ENCODE data around the gene SLC44A3.
"Not testable (repeated sequence)": the region's sequence is repeated elsewhere in the genome, so short reads cannot be mapped to it uniquely, and the experiment has no call there.

The SLC44A3 gene

DNA sequence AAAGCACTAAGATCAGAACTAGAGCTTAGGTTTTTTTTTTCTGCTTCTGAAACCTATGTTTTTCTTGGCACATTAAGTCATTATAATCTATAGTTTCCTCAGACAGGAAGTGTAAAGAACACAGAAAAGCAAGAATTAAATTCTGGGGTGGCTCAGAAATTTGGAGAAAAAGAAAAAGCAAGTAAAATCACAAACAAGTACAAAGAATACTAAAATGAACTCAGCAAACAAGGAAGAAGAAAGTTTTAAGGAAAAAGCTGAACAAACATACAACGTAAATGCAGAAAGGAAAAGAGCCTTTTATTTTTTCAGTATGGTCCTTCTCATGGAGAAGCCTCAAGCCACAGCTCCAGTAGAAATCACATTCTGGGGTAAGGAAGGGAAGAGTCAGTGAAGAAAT, 115.3 kb downstream of the SLC44A3 start:
- no peak for DNase-seq (ENCODE audit: low read depth)

DNA sequence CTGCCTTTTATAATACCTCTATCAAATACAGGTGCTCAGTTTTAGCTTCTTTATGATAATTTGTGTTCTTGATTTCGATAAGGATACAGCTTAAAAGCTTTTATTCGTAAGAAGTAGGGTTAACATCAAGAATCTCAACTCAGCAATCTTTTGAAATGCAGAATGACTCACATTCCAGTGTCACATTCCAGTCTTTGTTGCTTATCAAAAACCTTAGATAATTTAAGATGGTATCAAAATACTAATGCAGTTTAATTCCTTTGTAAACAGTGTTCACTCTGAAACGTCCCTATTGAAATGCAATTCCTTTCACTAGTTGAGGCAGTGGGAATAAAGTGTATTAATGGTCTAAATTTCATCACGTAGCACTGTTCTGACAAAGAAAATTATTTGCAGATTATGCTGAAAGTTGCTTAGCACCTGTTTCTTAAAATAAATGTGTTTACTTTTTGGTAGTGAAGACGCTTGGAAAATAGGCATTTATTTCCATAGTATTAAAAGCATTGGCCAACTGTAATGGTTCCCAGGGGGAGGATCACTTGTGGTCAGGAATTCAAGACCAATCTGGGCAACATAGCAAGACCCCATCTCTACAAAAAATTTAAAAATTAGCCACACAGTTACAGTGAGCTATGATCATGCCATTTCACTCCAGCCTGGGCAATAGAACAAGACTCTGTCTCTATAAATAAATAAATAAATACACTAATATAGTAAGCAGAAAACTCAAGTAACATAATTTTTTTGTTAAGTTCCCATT, 116.9 kb downstream of the SLC44A3 start:
- DNase-seq (ENCODE audit: low read depth): no peak

DNA sequence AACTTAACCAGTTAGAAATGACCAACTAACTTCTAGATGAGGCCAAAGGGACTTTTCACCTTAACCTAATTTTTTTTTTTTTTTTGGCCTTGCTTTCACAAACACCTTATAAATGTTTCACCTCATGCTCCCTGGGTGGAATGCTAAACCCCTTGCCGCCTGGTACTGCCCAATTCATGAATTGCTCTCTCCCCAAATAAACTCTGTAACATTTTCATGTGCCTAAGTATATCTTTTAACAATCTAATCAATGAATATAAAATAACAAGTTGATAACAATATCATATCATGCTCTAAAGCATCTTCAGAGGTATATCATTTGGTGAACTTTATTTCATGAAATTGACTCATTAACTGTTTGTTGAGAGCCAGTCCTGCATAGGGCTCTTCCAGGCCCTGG, 117.7 kb downstream of the SLC44A3 start:
- no peak for DNase-seq (ENCODE audit: low read depth)

DNA sequence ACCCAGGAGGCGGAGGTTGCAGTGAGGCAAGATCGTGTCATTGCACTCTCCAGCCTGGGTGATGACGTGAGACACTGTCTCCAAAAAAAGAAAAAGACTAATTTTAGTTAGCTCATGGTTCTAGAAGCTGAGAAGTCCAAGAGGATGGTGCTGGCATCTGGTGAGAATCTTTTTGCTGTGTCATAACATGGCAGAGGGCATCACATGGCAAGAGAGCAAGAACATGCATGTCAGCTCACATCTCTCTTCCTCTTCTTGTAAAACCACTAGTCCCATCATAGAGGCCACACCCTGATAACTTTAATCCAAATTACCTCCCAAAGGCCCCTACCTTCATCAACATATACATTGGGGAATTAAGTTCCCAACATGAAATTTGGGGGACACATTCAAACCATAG, 120.6 kb downstream of the SLC44A3 start:
- DNase-seq (ENCODE audit: low read depth): no peak

DNA sequence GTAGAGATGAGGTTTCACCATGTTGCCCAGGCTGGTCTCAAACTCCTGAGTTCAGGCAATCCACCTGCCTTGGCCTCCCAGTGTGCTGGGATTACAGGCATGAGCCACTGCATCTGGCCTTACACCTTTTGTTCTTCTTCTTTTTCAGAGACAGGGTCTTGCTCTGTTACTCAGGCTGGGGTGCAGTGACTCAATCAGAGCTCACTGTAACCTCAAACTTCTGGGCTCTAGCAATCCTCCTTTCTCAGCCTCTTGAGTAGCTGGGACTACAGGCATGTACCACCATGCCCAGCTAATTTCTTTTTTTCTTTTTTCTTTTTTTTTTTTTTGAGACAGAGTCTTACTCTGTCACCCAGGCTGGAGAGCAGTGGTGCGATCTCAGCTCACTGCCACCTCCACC, 121.3 kb downstream of the SLC44A3 start:
- DNase-seq (ENCODE audit: low read depth): not testable (repeated sequence)

DNA sequence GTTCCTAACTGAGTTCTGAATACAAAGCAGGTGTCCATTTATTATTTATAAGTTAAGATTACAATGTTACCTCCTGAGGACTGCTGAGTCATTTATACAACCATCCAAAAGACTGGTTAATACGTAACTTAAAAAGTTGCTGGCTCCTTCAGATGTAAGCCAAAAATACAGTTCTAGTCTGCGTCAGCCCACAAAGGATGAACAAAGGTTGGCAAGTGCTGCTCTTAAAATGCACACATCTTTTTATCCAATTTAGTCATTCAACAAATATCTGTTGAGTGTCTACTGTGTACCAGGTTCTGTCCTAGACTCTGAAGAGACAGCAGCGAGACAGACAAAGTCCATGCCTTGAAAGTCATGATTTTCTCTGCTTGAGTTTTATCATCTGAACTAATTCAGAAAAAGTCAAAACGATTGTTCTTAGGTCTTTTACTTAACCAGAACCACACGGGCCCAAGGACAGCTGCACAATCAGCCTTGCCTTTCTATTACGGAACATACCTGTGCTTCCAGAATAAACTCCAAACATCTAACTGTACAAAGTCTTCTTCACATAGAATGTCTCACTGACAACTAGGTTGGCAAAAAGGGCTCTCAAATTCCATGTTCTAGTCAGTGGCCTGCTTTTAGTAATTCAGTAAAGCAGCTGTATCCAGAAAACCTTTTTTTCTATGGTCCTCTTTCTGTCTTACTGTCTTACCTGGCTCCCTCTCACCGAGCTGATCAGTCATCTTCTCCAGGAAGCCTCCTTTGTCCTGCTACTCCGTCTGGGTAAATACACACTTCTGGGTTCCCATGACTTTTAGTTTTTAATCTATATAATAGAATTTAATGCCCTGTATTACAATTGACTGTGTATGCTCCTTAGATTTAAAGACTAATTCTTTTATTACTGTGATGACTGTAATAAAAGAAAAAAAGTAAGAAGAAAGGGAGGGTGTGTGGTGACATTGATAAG, 122.3 kb downstream of the SLC44A3 start:
- no peak for DNase-seq (ENCODE audit: low read depth)
